Thoracic aorta (tissue), 2 donors: ENCODE results near the gene CFAP46. TPM values are rescaled to one million over a fixed set of nuclear protein-coding genes. Genes with fewer than 3 reads are reported as not detected.
"Not testable (repeated sequence)": the region's sequence is repeated elsewhere in the genome, so short reads cannot be mapped to it uniquely, and the experiment has no call there.

Experiments used
- ATAC-seq: fragments of 150-250 bp; one replicate; pipeline ENCODE4 v1.8.0; 2017; ENCODE audit warnings: low read depth; ENCODE audit not compliant: insufficient number of reproducible peaks, low FRiP score
- DNase-seq: peaks from one replicate; pipeline ENCODE4 v3.0.0-alpha.2; 2020; ENCODE audit warnings: low spot score
- H3K27ac ChIP-seq, 2 donors: fragments of 200-600 bp; sonication (generic); 1 replicate in 1 of 2; 2 replicates in 1 of 2; pipeline ENCODE4 v1.5.1; 2016; ENCODE audit warnings: mild to moderate bottlenecking in 2 of 2, moderate library complexity in 2 of 2
- H3K27me3 ChIP-seq: fragments of 200-600 bp; sonication (generic); replicated peaks from 2 replicates; pipeline ENCODE4 v1.6.0; 2016; ENCODE audit warnings: mild to moderate bottlenecking; ENCODE audit not compliant: insufficient read depth
- H3K36me3 ChIP-seq: fragments of 200-600 bp; sonication (generic); one replicate; pipeline ENCODE4 v1.5.1; 2016
- H3K4me1 ChIP-seq, 2 donors: fragments of 200-600 bp; sonication (generic); 1 replicate in 1 of 2; 2 replicates in 1 of 2; pipeline versions ENCODE4 v1.5.1 to v1.6.0; 2016; ENCODE audit warnings: low read depth in 2 of 2, mild to moderate bottlenecking in 1 of 2; ENCODE audit not compliant: control insufficient read depth in 1 of 2
- H3K4me3 ChIP-seq: fragments of 200-600 bp; sonication (generic); 2 replicates; pipeline ENCODE4 v1.5.1; 2016; ENCODE audit warnings: mild to moderate bottlenecking
- H3K9me3 ChIP-seq: fragments of 200-600 bp; sonication (generic); 2 replicates; pipeline ENCODE4 v1.5.1; 2016
- CTCF ChIP-seq: fragments of 200-600 bp; sonication (generic); IDR thresholded peaks from one replicate; pipeline ENCODE4 v1.5.1; 2019; ENCODE audit warnings: antibody characterized with exemption
- total RNA-seq, 2 donors: library from RNA; depleted of rRNA; stranded (reverse); fragments of >200 nt; gene quantifications; one replicate each; pipeline versions ENCODE4 v1.1.0 to v1.2.3, GENCODE V29; 2016

The CFAP46 gene
- total RNA-seq, 2 donors from 2014 or later = not detected

GRCh38 chr10:132925071-132925561, 17.3 kb downstream of the CFAP46 start:
- no peak for DNase-seq
- no peaks in the 10 kb centered on the region for H3K9me3 ChIP-seq
- no peak overlapping the region for H3K27ac ChIP-seq
- H3K4me1 ChIP-seq = no peaks in the 10 kb centered on the region
- H3K36me3 ChIP-seq = no peaks in the 10 kb centered on the region
- no peak for ATAC-seq
- H3K27me3 ChIP-seq = no peaks in the 10 kb centered on the region
- TF ChIP-seq CTCF = no peak
- no peak overlapping the region for H3K4me3 ChIP-seq

DNA sequence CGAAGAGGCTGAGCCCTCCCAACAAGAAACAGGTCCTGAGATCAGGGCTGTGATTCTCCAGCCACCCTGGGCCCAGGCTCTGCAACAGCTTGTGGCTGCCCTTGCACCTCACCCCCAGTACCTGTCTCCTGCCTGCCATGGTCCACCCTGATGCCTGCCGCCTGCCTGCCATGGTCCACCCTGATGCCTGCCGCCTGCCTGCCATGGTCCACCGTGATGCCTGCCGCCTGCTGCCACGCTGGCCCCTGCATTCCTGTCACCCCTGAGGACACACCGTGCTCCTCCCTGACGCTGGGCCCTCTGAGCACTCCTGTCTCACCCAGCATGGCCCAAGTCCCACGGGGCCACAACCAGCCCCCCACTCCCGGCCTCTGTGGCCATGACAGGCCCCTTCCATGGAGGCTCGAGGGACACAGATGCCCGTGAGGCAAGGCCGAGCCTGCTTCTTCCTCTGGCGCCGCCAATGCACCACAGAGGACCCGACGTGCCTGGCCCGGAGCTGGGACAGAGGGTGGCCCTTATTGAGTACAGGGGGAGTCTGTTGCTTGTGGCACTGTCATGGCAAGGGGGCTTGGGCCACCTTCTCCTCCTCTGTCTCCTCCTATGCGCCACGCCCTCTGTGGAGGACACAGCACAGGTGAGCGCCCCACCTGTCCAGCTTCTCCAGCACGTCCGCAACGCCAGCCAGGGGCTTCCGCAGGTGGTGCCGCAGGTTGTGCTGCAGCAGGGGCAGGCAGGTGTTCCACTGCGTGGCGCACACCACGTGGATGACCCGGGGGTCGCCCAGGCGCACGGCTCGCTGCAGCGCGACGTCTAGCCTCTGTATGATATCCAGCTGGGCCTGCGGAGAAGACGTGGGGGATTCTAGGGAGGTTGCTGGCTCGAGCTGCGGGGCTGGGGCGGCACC, 18.1 kb downstream of the CFAP46 start:
- DNase-seq (no peak), ATAC-seq (no peak)
- H3K27me3 ChIP-seq = no peaks in the 10 kb centered on the region
- H3K27ac ChIP-seq = no peak overlapping the region
- no peaks in the 10 kb centered on the region for H3K9me3 ChIP-seq
- H3K4me3 ChIP-seq = no peak overlapping the region
- no peaks in the 10 kb centered on the region for H3K36me3 ChIP-seq
- no peak for TF ChIP-seq CTCF
- H3K4me1 ChIP-seq = no peaks in the 10 kb centered on the region

DNA sequence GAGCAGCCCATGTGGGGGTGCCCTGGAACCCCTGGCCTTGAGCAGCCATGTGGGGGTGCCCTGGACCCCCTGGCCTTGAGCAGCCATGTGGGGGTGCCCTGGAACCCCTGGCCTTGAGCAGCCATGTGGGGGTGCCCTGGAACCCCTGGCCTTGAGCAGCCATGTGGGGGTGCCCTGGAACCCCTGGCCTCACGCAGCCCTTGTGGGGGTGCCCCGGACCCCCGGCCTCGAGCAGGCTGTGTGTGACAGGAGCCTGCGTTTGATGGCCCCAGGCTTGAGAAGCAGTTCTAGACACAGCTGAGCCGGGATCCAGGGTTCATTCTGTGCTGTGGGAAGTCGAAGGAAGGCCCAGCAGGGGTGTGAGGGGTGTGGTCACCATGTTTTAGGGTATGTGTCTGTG, 19.0 kb downstream of the CFAP46 start:
- not testable (repeated sequence) for H3K4me1 ChIP-seq, DNase-seq, H3K4me3 ChIP-seq, H3K27ac ChIP-seq, H3K9me3 ChIP-seq, H3K36me3 ChIP-seq, ATAC-seq, H3K27me3 ChIP-seq

- ATAC-seq = no peak
- no peaks in the 10 kb centered on the region for H3K9me3 ChIP-seq
These were observed 19.5 kb downstream of the CFAP46 start for GRCh38 chr10:132922872-132923271.

DNA sequence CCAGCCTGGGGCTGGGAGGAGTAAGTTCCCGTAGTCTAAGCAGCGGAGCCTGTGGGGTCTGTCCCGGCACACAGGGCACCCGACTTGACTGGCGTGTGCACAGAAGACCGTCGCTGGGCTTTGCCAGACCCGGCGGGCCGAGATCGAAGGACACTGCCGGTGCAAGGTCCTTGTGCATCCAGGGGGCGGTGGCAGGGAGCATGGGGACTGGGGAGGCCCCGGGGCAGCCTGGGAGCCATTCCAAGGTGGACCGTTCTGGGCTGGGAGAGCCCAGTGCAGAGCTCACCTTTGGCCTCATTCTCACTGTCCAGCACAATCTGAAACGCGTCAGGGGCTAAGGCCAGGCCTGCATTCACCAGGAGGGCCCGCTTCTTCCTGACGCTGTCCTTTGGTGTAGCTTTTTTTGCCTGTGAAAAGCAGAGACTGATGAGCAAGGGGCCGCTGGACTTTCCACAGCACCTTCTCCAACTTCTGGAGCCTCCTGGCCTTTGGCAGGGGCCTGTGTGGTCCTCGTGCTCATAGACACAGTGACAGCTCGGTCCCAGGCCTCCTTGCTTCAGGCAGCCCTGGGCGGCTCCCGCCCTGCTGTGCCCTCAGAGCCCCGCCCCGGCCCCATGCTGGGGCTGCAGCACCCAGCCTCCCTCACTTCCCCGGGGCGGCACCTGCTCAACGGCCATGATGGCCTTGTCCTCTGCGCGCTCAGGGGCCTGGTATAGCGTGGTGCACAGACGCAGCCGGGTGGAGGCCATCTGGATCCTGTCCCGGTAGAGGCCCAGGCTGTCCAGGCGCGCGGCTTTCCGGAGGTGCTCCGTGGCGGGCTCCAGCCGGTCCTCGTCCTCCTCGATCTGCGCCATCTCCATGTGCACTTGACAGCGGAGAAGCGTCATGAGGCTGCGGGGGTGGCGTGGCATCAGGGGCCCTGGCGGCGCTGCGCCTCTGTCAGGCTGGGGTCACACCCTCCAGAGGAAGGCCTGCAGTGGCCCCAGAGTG, 20.3 kb downstream of the CFAP46 start:
- no peak overlapping the region for H3K27ac ChIP-seq
- H3K36me3 ChIP-seq = no peaks in the 10 kb centered on the region
- DNase-seq (no peak), ATAC-seq (no peak)
- H3K9me3 ChIP-seq = no peaks in the 10 kb centered on the region
- TF ChIP-seq CTCF = no peak
- H3K27me3 ChIP-seq = no peaks in the 10 kb centered on the region
- H3K4me3 ChIP-seq = no peak overlapping the region
- no peaks in the 10 kb centered on the region for H3K4me1 ChIP-seq

More at GRCh38 chr10:132922872-132923271, 19.5 kb downstream of the CFAP46 start:
- no peaks in the 10 kb centered on the region for H3K4me1 ChIP-seq
- DNase-seq = no peak
- H3K36me3 ChIP-seq = no peaks in the 10 kb centered on the region
- H3K27ac ChIP-seq = no peak overlapping the region
- TF ChIP-seq CTCF = no peak
- H3K27me3 ChIP-seq = no peaks in the 10 kb centered on the region
- no peak overlapping the region for H3K4me3 ChIP-seq
